GM12865 (cell line): ENCODE data around the gene KDM4B.

Experiments used
- DNase-seq: peaks from one replicate; pipeline ENCODE4 v3.0.0; 2010; ENCODE audit warnings: low read depth
- H3K4me3 ChIP-seq: 2 replicates; pipeline ENCODE4 v1.5.1; 2011; ENCODE audit warnings: mild to moderate bottlenecking, low read depth, low read length, control low read depth
- CTCF ChIP-seq: IDR thresholded peaks from 2 replicates; pipeline ENCODE4 v1.5.1; 2011; ENCODE audit warnings: low read length, control low read depth, low read depth, inconsistent platforms; ENCODE audit not compliant: insufficient read depth; ENCODE audit errors: missing control alignments

KDM4B gene

DNA sequence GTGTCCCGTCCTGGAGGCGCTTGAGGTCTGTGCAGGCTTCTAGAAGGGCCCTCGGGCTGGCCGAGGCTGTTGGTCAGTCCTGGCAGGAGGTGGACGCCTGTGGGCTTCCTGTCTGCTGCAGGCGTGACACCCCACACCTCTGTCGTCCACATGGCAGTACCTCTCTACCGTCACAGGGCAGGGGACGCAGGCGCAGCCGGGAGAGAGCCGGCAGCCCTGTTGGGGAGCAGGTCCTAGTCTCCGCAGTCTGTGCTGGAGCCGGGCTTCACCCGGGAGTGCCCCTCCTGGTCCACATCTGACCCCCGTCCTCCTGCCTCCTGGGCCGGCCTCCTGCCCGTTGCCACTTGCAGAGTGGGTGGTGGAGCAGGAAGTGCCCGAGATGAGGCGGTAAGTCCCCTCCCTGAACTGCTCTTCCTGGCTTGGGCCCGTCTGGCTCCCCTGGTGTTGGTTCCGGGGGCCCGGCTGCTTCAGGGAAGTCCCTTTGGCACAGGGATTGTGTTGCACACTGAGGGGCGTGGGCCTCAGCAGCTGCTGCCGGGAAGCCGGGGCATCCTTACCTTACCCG lies 106.0 kb downstream of the KDM4B start:
- H3K4me3 ChIP-seq: no peak overlapping the region
- TF ChIP-seq CTCF: no peak
- DNase-seq: no peak

DNA sequence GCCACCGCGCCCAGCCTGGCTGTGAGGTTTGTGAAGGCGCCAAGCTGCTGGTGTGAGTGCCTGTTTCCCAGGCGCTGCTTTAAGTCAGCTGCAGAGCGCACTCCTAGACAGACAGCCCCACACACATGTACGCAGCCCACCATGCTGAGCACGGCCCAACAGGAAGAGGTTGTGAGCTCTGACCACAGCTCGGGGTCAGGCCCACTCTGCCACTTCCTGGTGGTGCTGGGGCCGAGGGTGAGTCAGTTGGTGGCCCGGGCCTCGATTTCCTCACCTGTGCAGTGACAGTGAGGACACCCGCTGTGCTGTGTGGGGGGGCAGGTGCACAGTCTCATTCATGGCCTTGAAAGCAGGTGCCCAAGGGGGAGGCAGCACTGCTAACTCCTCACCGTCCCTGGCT lies 106.7 kb downstream of the KDM4B start:
- no peak for TF ChIP-seq CTCF
- DNase-seq: no peak
- no peak overlapping the region for H3K4me3 ChIP-seq

DNA sequence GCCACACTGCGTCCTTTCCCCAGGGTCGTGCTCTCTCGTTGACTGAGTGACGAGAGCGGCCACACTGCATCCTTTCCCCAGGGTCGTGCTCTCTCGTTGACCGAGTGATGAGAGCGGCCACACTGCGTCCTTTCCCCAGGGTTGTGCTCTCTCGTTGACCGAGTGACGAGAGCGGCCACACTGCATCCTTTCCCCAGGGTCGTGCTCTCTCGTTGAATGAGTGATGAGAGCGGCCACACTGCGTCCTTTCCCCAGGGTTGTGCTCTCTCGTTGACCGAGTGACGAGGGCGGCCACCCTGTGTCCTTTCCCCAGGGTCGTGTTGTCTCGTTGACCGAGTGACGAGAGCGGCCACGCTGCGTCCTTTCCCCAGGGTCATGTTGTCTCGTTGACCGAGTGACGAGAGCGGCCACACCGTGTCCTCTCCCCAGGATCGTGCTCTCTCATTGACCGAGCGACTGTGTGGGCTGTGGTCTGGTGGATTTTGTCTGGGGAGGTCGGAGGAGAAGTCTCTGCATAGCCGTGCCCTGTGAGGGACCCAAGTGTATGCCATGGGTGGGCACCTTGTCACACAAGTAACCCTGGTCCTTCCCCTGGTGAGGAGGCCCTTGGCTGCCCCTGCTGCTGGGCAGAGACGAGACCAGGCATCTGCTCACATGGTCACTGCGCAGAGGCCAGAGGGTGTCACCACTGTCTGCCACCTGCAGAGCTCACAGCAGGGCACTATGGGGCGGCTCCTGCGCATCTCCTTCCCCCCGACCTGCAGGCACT lies 107.7 kb downstream of the KDM4B start:
- no peak for DNase-seq
- TF ChIP-seq CTCF: no peak
- H3K4me3 ChIP-seq: no peak overlapping the region

DNA sequence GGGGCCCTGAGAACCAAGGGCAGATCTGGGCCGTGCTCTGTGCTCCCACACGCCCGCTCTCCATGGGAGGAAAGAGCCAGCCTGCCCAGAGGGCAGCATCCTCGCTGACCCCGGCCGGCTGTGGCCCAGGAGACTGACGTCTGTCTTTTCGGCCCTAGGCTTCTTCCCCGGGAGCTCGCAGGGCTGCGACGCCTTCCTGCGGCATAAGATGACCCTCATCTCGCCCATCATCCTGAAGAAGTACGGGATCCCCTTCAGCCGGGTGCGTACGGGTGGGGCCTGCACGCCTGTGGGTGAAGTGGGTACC lies 108.2 kb downstream of the KDM4B start:
- no peak for TF ChIP-seq CTCF
- DNase-seq: no peak
- no peak overlapping the region for H3K4me3 ChIP-seq

GRCh38 chr19:5078182-5078581 lies 109.3 kb downstream of the KDM4B start:
- DNase-seq: no peak
- no peak for TF ChIP-seq CTCF
- H3K4me3 ChIP-seq: no peak overlapping the region

- DNase-seq: no peak
- H3K4me3 ChIP-seq: no peak overlapping the region
- TF ChIP-seq CTCF: no peak
These were observed 109.8 kb downstream of the KDM4B start for GRCh38 chr19:5078666-5079065.
